Measurements from ENCODE around the gene RALGPS2.

- TF ChIP-seq CTCF (IDR thresholded peaks at IDR 0.05) (no peak), POLR2A (IDR thresholded peaks at IDR 0.05) (no peak)
Observed at GRCh38 chr1:178688244-178688643, 36.8 kb upstream of the RALGPS2 start.

Measured in right lobe of liver (tissue), 4 donors.